ENCODE data around the gene ENTPD5. TPM values are rescaled to one million over a fixed set of nuclear protein-coding genes. Genes with fewer than 3 reads are reported as not detected.
"Not testable (repeated sequence)": the region's sequence is repeated elsewhere in the genome, so short reads cannot be mapped to it uniquely, and the experiment has no call there.

The ENTPD5 gene
- total RNA-seq, 4 donors from 2014 or later, result 0.59 to 285 (median 14.0) TPM

- Histone ChIP-seq H3K27ac (peak overlapping the region; percentile 89 to 93), H3K27me3 (no peaks in the 10 kb centered on the region), H3K4me1 (no peaks in the 10 kb centered on the region), H3K36me3 (no peaks in the 10 kb centered on the region), H3K4me3 (peak overlapping the region; percentile 67 to 82), H3K9me3 (no peaks in the 10 kb centered on the region)
- TF ChIP-seq CTCF (IDR thresholded peaks at IDR 0.05) (no peak), POLR2A (IDR thresholded peaks at IDR 0.05) (no peak)
- intact Hi-C loops (cut with DNase I; ENCODE audit: low total_unique reads), result no loop called here
- DNase-seq, result no peak
Measured at GRCh38 chr14:74018174-74018585, 908 bp downstream of the ENTPD5 start.

GRCh38 chr14:74015963-74016362 is 3.1 kb downstream of the ENTPD5 start:
- H3K27me3 ChIP-seq, result no peaks in the 10 kb centered on the region
- no peak overlapping the region for H3K27ac ChIP-seq
- no peaks in the 10 kb centered on the region for H3K9me3 ChIP-seq
- H3K4me1 ChIP-seq, result no peaks in the 10 kb centered on the region
- DNase-seq, result no peak
- H3K4me3 ChIP-seq, result no peak overlapping the region
- intact Hi-C loops (cut with DNase I; ENCODE audit: low total_unique reads), result no loop called here
- no peaks in the 10 kb centered on the region for H3K36me3 ChIP-seq
- TF ChIP-seq POLR2A (IDR thresholded peaks at IDR 0.05) (no peak), CTCF (IDR thresholded peaks at IDR 0.05) (no peak)

GRCh38 chr14:74015176-74015575 is 3.9 kb downstream of the ENTPD5 start:
- H3K27ac ChIP-seq, result no peak overlapping the region
- TF ChIP-seq POLR2A (IDR thresholded peaks at IDR 0.05), result no peak
- TF ChIP-seq CTCF (IDR thresholded peaks at IDR 0.05), result no peak
- intact Hi-C loops (cut with DNase I; ENCODE audit: low total_unique reads), result no loop called here
- H3K4me3 ChIP-seq, result no peak overlapping the region
- no peaks in the 10 kb centered on the region for H3K36me3 ChIP-seq
- H3K27me3 ChIP-seq, result no peaks in the 10 kb centered on the region
- no peaks in the 10 kb centered on the region for H3K9me3 ChIP-seq
- H3K4me1 ChIP-seq, result no peaks in the 10 kb centered on the region
- DNase-seq, result no peak

- Histone ChIP-seq H3K36me3 (no peaks in the 10 kb centered on the region), H3K27ac (no peak overlapping the region), H3K4me1 (no peaks in the 10 kb centered on the region), H3K4me3 (no peak overlapping the region), H3K27me3 (no peaks in the 10 kb centered on the region), H3K9me3 (no peaks in the 10 kb centered on the region)
- no peak for DNase-seq
- intact Hi-C loops (cut with DNase I; ENCODE audit: low total_unique reads), result no loop called here
- TF ChIP-seq CTCF (IDR thresholded peaks at IDR 0.05), result no peak
Measured at GRCh38 chr14:74014299-74014698, 4.8 kb downstream of the ENTPD5 start.

GRCh38 chr14:74008843-74009499 is 10.1 kb downstream of the ENTPD5 start:
- no peaks in the 10 kb centered on the region for H3K36me3 ChIP-seq
- no peak overlapping the region for H3K4me3 ChIP-seq
- no peak for DNase-seq
- H3K9me3 ChIP-seq, result no peaks in the 10 kb centered on the region
- TF ChIP-seq CTCF (IDR thresholded peaks at IDR 0.05) (no peak), POLR2A (IDR thresholded peaks at IDR 0.05) (no peak)
- H3K4me1 ChIP-seq, result no peaks in the 10 kb centered on the region
- no peaks in the 10 kb centered on the region for H3K27me3 ChIP-seq
- H3K27ac ChIP-seq, result no peak overlapping the region
- intact Hi-C loops (cut with DNase I; ENCODE audit: low total_unique reads), result no loop called here

- intact Hi-C loops (cut with DNase I; ENCODE audit: low total_unique reads); H3K36me3 ChIP-seq; H3K27me3 ChIP-seq: not testable (repeated sequence)
Measured at GRCh38 chr14:74005664-74006063, 13.4 kb downstream of the ENTPD5 start.

More at GRCh38 chr14:74005664-74006063, 13.4 kb downstream of the ENTPD5 start:
- not testable (repeated sequence) for H3K4me1 ChIP-seq, H3K27ac ChIP-seq, H3K4me3 ChIP-seq, DNase-seq, H3K9me3 ChIP-seq

Data from uterus (tissue), 4 donors.